Omental fat pad (tissue), 4 donors: Measurements from ENCODE around the gene REEP2. TPM values are rescaled to one million over a fixed set of nuclear protein-coding genes. Genes with fewer than 3 reads are reported as not detected.
A peak's percentile ranks its signal among the peaks of the same experiment; 100 is the strongest.

ENCODE experiments used
- ATAC-seq: fragments of 150-250 bp; one replicate; pipeline ENCODE4 v1.9.1; 2016; ENCODE audit warnings: mild to moderate bottlenecking, moderate library complexity; ENCODE audit not compliant: low FRiP score
- DNase-seq: peaks from one replicate; pipeline ENCODE4 v3.0.0-alpha.2; 2019; ENCODE audit warnings: low spot score
- total RNA-seq, 4 donors: library from RNA; depleted of rRNA; stranded (reverse); fragments of >200 nt; gene quantifications; one replicate each; pipeline ENCODE4 v1.1.0, GENCODE V29; 2016
- TF ChIP-seq, protein P1 (sequence below), 3 donors: fragments of 450-650 bp; IDR thresholded peaks; one replicate each; pipeline ENCODE4 v1.5.1; 2016 to 2017; ENCODE audit warnings: antibody characterized with exemption in 3 of 3, mild to moderate bottlenecking in 3 of 3, moderate library complexity in 2 of 3

Gene REEP2
- total RNA-seq, 4 donors from 2014 or later = 0.84 to 7.0 (median 2.0) TPM

DNA sequence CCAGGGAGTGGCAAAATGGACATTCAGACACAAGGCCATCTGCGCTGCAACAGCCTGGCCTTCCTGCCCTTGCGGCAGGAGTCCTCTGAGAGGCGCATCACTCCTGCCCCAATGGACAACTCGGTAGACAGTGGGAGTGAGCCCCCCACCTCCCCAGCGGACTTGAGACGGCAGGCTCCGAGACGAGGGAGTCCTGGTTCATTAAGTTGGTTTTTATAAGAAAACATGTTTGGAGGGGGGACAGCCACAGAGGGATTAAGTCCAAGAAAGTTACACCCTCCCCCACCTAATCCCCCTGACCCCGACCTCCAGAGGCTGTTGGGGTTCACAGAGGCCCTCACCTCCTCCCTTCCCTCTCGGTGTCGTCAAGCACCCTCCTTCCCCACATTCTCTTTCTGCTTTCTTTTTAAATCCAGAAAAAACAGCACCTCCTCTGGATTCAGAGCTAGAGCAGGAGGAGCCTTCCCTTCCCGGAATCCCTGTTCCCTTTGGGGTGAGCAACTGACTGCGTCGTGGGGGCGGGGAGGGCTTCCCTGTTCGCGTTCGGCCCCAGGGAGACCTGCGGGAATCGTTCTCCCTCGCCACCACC, 24.7 kb downstream of the REEP2 start:
- ATAC-seq (no peak), DNase-seq (no peak)
- TF ChIP-seq, protein P1, sequence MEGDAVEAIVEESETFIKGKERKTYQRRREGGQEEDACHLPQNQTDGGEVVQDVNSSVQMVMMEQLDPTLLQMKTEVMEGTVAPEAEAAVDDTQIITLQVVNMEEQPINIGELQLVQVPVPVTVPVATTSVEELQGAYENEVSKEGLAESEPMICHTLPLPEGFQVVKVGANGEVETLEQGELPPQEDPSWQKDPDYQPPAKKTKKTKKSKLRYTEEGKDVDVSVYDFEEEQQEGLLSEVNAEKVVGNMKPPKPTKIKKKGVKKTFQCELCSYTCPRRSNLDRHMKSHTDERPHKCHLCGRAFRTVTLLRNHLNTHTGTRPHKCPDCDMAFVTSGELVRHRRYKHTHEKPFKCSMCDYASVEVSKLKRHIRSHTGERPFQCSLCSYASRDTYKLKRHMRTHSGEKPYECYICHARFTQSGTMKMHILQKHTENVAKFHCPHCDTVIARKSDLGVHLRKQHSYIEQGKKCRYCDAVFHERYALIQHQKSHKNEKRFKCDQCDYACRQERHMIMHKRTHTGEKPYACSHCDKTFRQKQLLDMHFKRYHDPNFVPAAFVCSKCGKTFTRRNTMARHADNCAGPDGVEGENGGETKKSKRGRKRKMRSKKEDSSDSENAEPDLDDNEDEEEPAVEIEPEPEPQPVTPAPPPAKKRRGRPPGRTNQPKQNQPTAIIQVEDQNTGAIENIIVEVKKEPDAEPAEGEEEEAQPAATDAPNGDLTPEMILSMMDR (IDR thresholded peaks at IDR 0.05) = no peak

DNA sequence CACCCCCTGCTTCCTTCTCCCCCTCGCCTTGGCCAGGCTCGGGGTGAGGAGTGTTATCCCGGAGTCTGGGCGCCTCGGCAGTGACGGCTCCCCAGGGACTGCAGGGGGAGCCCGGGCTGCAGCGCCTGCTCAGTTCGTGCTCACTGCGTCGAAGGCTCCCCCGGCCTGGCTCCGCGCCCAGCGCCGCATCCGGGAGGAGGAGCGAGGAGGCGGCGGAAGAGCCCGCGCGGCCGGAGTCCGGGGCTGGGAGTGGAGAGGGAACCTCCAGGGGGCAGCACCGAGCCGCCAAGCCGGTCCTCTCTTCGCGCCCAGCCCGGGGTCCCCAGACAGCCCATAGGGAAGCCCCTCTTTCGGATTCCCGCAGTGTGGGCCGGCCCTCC, 25.1 kb downstream of the REEP2 start:
- DNase-seq (peak; percentile 80), ATAC-seq (peak; percentile 65)
- TF ChIP-seq, protein P1 (IDR thresholded peaks at IDR 0.05) = peak in 2 of 3 donors; percentile 23 to 61

DNA sequence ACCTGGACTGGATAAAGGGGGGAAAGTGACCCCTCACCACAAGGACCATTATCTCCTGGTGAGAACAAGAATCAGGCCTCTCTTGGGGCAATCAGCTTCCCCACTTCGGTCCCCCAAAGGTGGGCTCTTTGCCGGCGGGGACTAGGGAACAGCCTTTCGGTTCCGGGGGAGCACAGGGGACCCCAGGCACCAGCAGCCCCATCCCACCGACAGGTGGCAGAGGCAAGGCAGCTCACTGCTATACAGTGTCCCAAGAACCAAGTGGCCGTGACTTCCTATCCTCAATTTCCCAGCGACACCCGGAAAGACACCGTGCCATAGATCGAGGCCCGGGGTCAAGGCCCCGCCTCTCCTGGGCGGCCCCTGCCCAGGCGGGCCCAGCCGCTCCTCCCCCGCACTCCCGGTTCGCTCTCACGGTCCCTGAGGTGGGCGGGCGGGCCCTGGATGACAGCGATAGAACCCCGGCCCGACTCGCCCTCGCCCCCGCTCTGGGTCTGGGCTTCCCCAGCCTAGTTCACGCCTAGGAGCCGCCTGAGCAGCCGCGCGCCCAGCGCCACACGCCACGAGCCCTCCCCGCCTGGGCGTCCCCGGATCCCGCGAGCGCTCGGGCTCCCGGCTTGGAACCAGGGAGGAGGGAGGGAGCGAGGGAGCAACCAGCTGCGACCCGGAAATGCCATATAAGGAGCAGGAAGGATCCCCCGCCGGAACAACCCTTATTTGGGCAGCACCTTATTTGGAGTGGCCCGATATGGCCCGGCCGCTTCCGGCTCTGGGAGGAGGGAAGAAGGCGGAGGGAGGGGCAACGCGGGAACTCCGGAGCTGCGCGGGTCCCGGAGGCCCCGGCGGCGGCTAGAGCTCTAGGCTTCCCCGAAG, 25.8 kb downstream of the REEP2 start:
- peak; percentile 80 for DNase-seq

DNA sequence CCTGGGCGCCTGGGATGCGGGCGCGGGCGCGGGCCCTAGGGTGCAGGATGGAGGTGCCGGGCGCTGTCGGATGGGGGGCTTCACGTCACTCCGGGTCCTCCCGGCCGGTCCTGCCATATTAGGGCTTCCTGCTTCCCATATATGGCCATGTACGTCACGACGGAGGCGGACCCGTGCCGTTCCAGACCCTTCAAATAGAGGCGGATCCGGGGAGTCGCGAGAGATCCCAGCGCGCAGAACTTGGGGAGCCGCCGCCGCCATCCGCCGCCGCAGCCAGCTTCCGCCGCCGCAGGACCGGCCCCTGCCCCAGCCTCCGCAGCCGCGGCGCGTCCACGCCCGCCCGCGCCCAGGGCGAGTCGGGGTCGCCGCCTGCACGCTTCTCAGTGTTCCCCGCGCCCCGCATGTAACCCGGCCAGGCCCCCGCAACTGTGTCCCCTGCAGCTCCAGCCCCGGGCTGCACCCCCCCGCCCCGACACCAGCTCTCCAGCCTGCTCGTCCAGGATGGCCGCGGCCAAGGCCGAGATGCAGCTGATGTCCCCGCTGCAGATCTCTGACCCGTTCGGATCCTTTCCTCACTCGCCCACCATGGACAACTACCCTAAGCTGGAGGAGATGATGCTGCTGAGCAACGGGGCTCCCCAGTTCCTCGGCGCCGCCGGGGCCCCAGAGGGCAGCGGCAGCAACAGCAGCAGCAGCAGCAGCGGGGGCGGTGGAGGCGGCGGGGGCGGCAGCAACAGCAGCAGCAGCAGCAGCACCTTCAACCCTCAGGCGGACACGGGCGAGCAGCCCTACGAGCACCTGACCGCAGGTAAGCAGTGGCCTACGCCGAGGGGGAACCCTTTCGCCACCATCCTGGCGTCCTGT, 26.6 kb downstream of the REEP2 start, which contains the start of gene EGR1:
EGR1 (plus strand) TSS at position 219 of the 864 bp plus-strand sequence; CDS start at position 502, 283 bp downstream.
- DNase-seq (peak; percentile 91), ATAC-seq (peak; percentile 52)
- TF ChIP-seq, protein P1 (IDR thresholded peaks at IDR 0.05) = no peak

More for the DNA sequence above, 25.8 kb downstream of the REEP2 start:
- TF ChIP-seq, protein P1 (IDR thresholded peaks at IDR 0.05) = peak in 1 of 3 donors; percentile 3
- ATAC-seq = peak; percentile 60

DNA sequence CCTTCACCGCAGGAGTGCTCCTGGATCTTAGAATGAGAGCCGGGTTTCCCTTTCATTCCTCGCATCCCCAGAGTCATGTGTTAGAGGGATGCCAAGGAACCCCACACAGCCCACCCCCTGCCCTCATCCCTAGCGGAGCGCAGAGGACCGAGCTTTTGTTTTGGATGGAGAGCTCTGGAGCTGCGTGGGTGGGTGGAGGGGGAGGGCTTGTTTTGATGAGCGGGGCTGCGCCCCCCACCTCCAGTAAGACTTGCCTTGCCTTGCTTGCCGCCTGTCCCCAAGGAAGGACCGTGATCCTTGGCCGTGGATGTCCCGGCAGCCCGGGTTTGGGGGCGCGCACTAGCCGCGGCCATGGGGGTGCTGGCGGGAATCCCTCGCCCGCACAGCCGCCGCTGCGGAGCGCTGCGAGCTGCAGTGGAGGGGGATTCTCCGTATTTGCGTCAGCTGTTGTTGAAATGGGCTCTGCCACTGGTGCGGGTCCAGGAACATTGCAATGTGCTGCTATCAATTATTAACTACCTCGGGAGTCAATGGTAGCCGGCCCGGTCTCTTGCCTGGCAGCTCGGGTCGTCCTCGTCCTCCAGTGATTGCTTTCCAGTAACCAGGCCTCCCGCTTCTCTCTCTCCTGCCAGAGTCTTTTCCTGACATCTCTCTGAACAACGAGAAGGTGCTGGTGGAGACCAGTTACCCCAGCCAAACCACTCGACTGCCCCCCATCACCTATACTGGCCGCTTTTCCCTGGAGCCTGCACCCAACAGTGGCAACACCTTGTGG, 27.5 kb downstream of the REEP2 start:
- TF ChIP-seq, protein P1 (IDR thresholded peaks at IDR 0.05) = no peak
- DNase-seq (no peak), ATAC-seq (no peak)
